ENCODE measurements around the gene IL36A.

GRCh38 chr2:113038291-113038690, 33.0 kb downstream of the IL36A start:
- TF ChIP-seq CTCF (IDR thresholded peaks at IDR 0.05) (no peak), POLR2A (IDR thresholded peaks at IDR 0.05) (no peak)
